Stimulated activated CD4-positive, alpha-beta T cell treated with anti-CD3 and anti-CD28 coated beads, Interleukin-1b, Interleukin-23, amount 100 ng/mL, for 4 hours (primary cell): ENCODE results near the gene RPL29.
"Not testable (repeated sequence)": the region's sequence is repeated elsewhere in the genome, so short reads cannot be mapped to it uniquely, and the experiment has no call there.

Experiments
- DNase-seq, 2 donors: peaks; one replicate each; pipeline ENCODE4 v3.0.0-alpha.2; 2020; ENCODE audit warnings: low read depth in 2 of 2

The RPL29 gene

GRCh38 chr3:52006017-52006819 is 10.5 kb upstream of the RPL29 start:
- DNase-seq, result no peak

GRCh38 chr3:52005571-52005986 is 9.9 kb upstream of the RPL29 start:
- DNase-seq, result no peak

DNA sequence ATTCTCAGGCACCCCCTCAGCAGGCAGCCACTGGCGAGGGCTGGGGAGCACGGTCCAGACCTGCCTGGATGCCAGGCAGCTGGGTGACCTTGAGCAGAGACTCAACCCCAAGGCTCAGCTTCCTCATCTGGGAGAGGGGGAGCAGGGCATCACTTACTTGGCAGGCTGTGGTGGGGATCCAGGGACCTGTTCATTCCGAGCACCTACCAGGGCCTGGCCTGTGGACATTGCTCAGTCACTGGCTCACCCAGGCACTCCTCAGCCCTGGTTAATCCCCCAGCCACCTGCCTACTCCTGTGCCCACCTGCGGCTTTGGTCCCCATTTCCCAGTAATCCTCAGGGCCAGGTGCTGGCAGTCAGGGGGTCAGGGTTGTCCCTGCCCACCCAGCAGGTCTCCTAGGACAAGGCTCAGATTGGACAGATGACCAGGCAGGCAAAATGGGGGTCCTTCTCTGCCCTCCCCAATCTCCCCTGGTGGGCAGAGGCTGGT is 9.3 kb upstream of the RPL29 start:
- no peak for DNase-seq

DNA sequence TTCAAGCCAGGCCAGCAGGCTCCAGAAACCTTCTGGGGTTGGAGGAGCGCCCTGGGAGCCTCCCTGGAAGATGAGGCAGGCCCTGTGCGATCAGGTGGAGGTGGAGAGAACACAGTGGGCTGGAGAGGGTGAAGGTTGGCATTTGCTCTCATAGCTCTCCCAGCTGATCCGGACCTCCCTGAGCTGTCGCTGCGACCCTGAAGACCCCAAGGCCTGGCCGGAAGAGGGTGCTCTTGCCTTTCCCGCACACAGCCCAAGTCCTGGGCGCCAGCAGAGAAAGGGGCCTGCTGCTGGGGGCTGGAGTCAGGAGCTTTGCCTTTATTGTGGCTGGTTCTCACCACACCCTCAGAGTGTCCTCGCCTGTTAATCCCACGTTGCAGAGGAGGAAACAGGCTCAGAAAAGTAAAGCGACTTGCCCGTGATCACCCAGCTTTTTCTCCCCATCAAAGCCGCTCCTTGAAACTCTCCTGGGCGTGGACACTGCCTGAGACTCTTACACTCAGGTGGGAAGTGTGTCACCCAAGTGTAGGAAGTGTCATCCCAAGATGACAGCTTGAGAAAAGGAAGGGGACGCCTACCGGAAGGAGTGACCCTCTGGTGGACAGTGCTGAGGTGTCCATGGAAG is 8.6 kb upstream of the RPL29 start:
- no peak for DNase-seq

DNA sequence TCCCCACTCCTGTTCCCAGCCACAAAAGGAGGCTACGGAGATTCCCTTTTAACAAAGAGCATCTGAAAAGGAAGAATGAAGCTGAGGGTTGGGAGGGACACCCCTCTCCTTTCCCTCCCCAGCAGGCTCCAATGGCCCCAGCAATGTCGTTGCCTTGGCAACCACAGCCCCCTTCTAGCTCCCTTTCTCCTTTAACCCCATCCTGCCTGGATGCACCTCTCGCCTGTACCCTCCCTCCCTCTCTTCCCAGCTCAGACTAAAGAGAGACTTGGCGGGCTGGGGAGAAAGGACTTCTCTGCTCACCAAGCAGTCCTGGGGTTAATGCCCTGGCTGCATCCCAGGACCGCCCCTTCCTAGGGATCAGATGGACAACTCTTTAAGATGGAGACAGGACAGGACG is 7.1 kb upstream of the RPL29 start:
- DNase-seq, result no peak

DNA sequence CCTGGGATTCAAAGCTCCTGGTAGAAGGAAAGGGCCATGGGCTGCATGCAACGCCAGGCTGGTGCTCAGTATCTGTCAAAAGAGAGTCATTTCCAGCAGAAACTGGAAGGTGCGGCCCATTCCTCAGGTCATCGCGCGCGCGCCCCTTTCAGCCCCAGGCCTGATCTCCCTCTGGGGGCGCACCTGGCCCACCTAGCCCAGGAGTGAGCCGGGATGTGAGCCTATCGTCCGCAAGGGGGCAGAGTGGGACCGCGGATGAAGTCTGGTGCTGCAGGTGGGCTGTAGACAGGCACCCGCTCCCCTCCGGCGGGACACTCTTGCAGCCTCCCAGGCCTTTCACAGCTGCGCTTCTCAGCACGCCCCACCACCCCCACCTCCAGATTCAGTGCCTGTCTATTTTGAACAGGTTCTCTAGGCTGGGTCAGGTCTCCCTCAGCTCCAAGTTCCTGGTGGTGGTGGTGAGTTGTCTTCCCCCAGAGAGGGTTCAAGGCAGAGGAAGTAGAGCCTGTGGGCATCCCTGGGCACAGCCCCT is 5.8 kb upstream of the RPL29 start:
- DNase-seq, result peak; percentile 78 to 81

GRCh38 chr3:51999846-52000245 is 4.2 kb upstream of the RPL29 start:
- DNase-seq, result no peak

DNA sequence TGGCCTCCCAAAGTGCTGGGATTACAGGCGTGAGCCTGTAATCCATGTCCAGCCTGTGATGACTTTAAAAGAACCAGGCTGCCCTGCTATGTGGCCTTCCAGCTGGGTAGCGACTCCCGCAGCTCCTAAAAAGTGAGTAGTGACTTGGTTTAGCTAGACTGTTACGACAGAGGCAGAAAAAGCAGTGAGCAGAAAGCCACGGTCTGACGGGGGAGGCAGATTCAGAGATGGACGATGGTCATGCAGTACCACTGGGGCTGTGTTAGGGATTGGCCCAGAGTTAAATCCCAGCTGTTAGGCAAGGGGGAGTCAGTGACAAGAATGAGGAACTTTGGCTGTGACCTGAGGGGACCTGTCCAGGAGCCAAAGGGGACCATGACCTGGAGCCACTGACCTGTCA is 3.1 kb upstream of the RPL29 start:
- DNase-seq, result no peak

DNA sequence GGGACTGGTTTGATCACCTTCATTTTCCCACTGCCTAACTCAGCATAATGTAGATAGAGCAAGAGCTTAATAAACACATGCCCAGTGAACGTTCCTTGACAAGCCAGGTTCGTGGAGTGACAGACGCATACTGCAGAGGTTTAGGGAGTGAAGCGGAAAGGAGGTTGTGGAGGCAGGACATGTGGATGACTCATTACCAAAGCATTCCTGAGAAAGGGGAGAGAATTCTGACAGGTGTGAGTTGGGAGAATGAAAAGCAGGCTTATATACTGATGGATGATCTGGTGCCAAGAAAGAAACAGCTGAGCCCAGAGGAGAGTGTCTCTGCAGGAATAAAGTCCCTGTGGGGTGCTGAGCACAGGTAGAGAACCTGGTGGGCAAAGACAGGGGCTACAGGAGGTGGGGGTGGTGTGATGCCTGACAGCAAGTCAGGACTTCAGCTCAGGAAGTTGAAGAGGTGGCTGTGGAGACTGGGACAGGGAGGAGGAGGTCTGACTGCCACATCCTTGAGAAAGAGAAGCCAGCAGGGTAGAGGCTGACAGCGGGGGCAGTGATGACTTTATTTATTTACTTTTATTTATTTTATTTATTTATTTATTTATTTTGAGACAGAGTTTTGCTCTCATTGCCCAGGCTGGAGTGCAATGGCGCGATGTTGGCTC is 2.4 kb upstream of the RPL29 start:
- no peak for DNase-seq

GRCh38 chr3:51997172-51997571 is 1.5 kb upstream of the RPL29 start:
- DNase-seq, result no peak

DNA sequence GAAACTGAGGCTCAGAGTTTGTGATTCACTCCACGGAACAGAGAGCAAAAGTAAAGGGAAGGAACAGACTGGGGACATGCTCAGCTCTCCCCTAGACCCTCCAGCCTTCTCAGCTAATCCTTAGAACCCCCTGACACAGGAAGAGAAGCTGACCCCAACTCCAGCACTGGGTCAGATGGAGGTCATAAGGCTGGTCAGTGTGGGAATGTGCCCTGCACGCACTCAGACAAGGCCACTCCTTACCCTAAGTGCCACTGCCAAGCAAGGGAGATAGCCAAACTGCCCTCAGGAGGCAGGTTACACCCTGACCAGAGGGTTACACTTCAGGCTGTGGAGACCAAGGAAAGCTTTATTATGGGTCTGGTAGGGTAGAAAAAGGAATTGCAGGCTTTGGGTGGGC is 1.2 kb downstream of the RPL29 start:
- no peak for DNase-seq

- not testable (repeated sequence) for DNase-seq
Observed at GRCh38 chr3:51993657-51994056, 2.0 kb downstream of the RPL29 start.

GRCh38 chr3:51992017-51992682 is 3.5 kb downstream of the RPL29 start:
- DNase-seq, result no peak

- not testable (repeated sequence) for DNase-seq
Observed at GRCh38 chr3:51990501-51990971, 5.2 kb downstream of the RPL29 start.

- no peak for DNase-seq
Observed at GRCh38 chr3:51988286-51989146, 7.2 kb downstream of the RPL29 start.

GRCh38 chr3:51987568-51987967 is 8.1 kb downstream of the RPL29 start:
- no peak for DNase-seq

DNA sequence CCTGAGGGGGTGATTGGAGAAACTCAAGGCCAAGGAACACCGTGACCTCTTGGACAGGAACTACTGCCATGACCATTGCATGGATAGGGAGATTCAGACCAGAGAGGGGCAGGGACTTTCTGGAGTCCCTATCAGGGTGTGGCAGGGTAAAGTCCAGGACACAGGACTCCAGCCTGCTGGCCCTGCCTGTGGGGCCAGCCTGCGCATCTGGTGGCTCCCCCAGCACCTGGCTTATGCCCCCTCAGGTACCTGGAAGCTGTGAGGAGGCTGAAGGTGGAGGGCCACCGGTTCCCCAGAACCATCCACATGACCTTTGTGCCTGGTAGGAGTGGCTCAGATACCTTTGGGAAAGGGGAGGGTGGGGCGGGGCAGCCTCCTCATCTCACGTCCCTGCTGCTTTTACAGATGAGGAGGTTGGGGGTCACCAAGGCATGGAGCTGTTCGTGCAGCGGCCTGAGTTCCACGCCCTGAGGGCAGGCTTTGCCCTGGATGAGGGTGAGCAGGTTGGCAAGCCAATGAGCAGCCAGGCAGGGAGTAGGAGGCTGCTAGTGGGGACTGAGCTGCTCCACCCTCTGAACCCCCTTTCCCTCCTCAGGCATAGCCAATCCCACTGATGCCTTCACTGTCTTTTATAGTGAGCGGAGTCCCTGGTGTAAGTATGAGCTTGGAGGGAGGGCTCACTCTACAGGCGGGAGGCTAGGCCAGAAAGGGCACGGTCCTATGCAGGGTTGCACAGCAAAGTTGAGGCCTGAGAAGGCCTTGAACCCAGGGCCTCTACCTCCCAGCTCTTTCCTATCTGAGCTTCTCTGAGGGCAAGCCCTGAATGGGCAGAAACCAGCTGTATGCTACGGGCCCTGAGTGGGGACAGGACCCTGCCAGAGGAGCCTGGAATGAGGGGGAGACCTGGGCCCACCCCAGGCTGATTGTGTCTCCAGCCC is 9.4 kb downstream of the RPL29 start:
- no peak for DNase-seq

GRCh38 chr3:51985063-51985462 is 10.6 kb downstream of the RPL29 start:
- DNase-seq, result no peak

- DNase-seq, result no peak
Observed at GRCh38 chr3:51984269-51984647, 11.4 kb downstream of the RPL29 start.
